NOMO-1 treated with dmso at 0.1 percent for 144 hours (cell line): ENCODE results near the gene TRIM50.
A peak's percentile ranks its signal among the peaks of the same experiment; 100 is the strongest.
"Not testable (repeated sequence)": the region's sequence is repeated elsewhere in the genome, so short reads cannot be mapped to it uniquely, and the experiment has no call there.

ENCODE experiments used
- DNase-seq: peaks from one replicate; lab custom pipeline; 2025; ENCODE audit not compliant: unreplicated experiment; lab: John Stamatoyannopoulos, UW

TRIM50 gene

DNA sequence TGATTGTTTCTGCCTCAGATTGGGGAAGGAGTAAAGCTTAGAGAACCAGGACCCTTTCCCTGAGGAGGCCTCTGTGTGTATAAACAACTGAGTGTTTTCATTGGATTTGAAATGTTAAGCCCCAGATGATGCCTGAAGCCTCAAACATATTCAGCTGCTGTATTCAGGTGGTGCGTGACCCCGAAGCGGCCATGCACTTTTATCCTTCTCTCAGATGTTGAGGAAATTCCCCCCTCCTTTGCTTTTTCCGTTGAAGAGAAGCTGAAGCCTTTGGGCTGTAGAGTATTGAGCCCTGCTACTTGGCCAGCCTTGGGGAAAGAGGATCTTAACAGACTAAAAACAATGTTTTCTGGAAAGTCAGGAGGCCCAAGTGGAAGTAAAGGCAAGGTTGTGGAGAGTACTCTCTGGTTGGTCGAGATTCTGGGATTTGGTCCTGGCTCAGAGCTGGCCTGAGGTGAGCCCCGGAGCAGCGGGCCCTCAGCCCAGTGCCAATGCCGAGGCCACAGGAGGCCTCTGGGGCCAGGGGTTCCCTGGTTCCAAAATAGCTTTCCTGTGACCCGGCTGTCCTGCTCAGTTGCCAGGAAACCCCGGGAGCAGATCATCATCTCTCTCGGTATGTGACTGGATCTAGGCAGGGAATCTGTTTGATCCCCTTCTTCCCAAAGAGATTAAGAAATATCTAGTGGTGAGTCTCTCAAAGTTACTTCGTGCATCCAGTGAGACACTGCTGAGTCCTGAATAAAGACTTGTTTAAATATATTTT, 22.6 kb upstream of the TRIM50 start:
- DNase-seq = no peak

DNA sequence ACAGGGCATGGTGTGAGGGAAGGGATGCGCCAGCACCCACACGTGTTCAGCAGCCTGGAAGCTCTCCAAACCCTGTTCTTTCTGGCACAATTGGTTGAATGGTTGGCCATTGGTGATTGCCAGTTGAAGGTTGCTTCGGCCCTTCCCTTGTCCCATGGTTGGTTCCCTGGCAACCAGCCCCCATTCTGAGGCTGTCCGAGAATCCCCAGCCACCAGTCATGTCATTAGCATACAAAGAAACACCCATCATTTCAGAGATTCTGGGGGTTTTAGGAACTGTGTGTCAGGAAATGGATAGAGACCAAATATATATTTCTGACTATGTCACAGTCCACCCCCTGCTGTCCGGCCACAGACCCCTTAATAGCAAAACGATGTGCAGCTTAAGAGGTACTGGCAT, 21.9 kb upstream of the TRIM50 start:
- no peak for DNase-seq

DNA sequence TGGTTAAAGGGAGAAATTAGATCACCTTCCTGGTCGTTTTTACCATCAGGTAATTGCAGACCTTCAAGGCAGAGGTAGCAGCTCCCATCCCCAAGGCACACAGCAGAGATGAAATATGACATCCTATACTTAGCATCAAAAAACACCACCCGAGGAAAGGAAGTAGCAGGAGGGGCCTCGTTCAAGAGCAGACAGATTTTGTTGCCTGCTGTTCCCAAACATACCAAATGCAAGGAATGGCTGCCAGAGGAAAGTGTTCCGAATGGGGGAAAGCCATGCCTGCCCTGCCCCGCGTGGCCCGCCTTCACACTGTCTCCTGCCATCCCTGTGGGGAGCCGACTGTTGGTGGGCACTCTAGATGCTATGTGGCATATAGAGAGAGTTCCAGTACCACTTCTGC, 18.1 kb upstream of the TRIM50 start:
- DNase-seq = no peak

DNA sequence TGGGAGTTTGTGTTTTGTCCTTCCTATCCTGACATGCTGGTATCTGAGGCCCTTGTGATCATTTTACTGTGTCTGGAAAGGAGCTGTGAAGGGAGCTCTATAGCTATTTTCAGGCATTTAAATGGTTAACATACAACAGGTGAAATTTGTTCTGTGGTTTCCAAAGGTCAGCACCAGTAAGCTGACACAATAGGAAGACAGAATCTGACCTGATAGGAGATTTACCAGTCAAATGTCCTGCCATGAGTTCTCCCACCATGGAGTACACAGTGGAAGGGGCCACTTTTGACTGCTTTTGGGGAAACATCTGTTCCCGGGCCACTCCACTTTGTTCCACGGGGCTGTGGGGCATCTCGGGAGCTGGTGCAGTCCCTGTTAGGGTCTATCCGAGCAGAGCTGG, 17.7 kb upstream of the TRIM50 start:
- no peak for DNase-seq

DNA sequence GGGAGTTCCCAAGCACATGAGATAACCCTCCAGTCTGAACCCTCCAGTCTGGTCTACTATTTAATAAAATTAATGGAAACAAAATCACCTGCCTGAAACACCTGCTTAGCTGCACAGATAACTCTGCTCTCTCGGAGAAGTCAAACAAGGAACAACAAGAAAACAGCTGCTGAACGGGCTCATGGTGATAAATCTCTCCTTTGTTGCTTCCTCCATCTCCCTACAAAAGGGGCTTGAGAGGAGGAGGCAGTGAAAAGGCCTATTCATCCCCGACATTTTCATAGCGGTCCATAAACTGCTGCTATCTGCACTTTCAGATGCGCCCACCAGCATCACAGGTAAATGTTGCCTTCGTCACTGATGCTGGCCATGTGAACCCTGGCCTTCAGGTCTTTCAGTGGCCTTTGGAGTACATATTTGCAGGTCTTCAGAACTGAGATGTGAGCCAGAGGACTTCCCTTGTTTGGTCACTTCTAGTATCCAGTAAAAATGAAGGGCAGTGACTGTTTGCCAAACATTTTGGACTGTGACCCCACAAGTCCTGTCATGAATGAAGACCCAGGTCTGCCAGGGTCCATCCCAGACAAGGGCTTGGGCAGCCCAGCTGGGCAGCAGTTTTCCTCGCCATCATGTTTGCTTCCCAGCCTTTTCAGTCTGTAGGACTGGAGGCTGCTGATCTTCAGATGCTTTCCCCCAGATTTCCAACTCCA, 15.9 kb upstream of the TRIM50 start:
- DNase-seq = no peak

DNA sequence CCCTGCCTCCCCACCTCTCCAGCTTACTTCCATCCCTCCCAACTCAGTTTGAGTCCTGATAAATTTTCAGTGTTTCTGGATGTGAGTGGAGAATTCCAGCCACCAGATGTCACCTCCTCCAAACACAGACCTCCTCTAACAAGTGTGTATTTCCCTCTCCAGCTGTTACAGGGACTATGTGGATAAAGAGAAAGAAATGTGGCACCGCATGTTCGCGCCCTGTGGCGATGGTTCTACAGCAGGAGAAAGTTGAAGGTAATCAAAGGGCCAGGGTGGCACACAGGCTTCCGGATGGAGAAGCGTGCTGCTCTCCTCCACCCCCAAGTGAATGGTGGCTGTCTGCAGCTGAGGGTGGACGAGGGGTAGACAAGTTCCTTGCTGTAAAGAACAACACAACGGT, 14.8 kb upstream of the TRIM50 start:
- DNase-seq = no peak

DNA sequence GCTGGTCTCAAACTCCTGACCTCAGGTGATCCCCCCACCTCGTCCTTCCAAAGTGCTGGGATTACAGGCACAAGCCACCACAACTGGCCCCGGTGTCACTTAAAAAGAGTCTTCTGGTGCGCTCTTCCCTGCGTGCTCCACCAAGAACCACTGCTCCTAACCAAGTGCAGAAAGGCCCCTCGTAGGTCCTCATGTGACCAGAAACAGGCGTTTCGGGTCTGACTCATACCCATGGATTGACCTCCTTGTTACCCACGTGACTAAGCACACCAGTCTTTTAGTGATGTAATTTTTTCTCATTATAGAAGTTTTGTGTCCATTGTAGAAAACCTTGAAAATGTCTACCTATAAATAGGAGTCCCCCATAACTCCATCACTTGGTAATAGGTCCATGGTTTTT, 14.0 kb upstream of the TRIM50 start:
- peak; percentile 93 for DNase-seq

DNA sequence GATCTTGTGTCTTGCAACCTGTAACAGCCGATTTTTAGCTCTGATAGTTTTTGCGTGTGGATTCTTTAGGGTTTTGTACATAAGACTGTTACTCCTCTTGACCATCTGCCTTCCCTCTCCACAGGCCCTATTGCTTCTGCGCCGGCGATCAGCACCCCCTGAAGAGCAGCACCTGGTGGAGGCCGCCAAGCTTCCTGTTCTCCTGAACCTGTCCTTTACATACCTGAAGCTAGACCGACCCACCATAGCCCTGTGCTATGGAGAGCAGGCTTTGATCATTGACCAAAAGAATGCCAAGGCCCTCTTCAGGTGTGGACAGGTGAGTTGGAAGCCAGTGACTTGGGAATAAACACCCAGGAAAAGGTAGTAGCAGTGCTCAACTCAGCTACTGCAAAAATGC, 12.6 kb upstream of the TRIM50 start:
- DNase-seq = no peak

DNA sequence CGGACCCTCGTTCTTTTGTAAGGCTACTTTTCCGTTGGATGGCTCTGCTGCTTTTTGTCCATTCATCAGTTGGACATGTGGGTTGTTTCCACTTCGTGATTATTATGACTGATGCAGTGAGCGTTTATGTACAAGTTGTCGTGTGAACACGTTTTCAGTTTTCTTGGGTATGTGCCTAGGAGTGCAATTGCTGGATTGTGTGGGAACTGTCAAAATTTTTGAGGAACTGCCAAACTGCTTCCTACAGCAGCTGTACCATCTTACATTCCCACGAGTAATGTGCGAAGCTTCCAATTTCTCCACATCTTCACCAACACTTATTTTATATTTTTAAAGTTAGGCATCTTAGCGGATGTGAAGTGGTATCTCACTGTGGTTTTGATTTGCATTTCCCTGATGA, 10.4 kb upstream of the TRIM50 start:
- no peak for DNase-seq

DNA sequence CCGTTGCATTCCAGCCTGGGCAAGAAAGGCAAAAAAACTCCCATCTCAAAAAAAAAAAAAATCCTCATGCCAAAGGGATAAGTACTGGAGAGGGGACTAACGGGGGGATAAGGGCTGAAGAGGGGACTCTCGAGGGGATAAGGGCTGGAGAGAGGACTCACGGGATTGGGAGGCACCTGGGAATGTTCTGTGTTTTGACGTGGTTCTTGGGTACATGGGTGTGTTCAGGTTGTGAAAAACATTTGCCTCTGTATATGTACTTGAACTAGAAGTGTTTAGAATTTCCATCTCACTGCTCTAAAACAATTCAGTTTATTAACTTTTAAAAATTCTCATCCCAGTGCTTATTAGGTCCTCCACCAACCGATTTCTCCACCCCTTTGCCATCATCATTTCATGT, 4.6 kb upstream of the TRIM50 start:
- DNase-seq = no peak

DNA sequence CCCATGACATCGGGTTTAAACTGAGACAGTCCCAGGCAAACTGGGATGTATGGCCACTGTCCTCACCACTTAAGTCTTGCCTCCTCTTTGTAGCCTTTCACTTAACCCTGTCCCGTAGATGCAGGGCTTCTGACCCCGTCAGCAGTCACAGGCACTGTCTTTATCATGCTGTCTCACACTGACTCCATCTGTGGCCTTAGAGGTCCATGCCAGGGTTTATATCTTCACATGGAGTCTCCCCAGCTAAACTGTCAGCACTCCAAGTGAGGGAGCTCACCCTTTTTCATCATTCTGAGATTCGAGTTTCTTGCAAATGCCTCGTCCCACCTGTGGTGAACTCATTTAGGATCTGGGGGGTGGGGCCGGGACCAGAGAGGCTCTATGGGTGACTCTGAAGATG, 2.9 kb upstream of the TRIM50 start:
- DNase-seq = no peak

DNA sequence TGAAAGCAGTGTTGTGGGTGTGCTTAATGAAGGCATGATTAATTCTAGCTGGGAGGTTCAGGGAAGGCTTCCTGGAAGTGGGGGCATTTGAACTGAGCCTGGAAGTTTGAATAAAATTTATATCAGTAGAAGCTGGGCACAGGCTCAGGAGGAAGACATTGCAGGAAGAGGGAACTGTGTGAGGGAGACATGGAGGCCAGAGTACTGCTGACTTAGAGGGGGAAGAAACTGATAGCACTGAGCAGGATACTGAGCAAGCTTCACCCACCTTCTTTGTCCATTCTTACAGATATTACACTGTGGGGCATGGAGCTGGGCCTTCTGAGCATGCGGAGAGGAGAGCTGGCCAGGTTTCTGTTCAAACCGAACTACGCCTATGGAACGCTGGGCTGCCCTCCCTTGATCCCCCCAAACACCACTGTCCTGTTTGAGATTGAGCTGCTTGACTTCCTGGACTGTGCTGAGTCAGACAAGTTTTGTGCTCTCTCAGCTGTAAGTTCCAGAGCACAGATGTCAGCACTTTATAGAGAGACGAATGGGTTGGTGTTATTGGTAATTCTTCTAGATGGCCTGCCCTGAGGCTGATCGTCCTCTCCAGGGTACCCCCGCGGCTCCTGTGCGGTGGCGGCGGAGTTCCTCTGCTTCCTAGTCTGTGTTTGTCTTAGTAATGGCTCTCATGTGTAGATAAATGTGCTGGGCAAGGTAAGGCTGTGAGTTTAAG, 2.1 kb upstream of the TRIM50 start:
- no peak for DNase-seq

DNA sequence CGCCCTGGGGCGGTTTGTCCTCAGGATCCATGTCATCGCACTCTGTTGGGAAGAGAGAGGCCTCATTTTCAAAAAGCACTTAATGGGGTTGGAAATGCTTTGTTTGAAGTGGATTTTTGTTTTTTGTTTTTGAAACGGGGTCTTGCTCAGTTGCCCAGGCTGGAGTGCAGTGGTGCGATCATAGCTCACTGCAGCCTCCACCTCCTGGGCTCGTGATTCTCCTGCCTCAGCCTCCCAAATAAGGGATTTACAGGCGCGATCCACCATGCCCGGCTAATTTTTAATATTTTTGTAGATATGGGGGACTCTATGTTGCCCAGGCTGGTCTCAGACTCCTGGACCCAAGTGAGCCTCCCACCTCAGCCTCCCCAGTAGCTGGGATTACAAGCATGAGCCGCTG, 814 bp upstream of the TRIM50 start:
- DNase-seq = no peak

DNA sequence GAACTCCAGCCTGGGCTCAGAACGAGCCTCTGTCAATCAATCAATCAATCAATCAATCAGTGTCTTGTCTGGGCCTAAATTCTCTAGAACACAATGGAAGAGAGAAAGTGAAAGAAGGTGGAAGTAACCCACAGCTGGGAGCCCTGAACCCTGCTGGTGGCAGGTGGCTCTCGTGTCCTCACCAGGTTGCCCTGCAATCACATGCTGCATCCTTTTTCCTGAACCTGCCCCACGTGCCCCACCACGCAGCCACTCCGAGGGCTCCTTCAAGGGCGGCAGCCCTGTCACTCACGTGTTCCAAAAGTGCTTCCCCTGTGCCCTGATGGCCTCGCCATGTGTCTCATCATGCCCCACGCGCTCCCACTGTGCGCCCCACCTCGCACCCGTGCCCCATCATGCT, 433 bp downstream of the TRIM50 start:
- not testable (repeated sequence) for DNase-seq

DNA sequence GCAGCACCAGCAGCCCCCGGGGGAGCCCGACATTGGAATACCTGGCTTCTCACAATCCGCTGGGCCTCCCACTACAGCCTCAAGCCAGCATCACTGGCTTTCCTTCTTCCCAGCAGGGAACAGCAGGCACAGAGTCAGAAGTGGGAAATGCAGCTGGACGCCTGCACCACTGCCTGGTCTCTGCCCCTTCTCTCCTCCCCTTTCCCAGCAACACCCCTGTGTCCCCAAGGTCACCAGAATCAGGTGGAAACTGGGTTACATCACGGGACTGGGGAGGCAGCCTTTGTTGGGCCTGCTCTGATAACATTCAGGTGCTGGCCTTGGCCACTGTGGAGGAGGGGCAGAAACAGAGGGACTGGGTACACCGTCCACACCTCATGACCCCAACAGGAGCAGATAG, 2.5 kb downstream of the TRIM50 start:
- DNase-seq = not testable (repeated sequence)

DNA sequence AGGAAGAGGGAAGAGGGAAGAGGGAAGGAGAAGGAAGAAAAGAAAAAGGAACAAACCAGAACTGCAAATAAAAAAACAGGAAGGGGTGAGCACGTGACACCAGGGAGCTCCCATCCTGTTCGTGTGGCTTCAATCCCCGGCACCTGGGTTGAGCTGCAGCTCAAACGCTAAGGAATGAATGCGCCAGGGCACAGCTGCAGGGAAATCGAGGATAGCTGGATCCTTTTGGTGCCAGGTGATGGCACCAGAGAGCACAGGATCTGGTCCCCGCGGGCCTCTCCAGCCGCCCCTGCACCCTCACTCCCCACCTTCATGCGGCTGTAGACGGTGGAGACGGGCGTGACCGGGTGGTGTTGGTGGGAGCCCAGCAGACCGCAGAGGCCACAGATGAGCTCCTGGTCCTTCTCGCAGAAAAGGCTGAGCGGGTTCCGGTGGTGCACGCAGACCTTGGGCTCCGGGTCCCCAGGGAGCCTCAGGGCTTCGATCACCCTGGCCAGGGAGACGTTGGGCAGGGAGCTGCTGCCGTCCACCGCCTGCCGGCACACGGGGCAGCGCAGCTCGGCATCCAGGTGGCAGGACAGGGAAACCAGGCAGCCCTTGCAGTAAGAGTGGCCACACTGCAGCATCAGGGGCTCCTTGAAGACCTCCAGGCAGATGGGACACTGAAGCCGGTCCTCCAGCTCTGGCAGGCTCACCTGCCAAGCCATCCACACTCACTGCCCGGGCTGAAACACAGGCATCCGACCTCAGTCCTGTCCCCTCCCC, 3.6 kb downstream of the TRIM50 start:
- peak; percentile 89 for DNase-seq

DNA sequence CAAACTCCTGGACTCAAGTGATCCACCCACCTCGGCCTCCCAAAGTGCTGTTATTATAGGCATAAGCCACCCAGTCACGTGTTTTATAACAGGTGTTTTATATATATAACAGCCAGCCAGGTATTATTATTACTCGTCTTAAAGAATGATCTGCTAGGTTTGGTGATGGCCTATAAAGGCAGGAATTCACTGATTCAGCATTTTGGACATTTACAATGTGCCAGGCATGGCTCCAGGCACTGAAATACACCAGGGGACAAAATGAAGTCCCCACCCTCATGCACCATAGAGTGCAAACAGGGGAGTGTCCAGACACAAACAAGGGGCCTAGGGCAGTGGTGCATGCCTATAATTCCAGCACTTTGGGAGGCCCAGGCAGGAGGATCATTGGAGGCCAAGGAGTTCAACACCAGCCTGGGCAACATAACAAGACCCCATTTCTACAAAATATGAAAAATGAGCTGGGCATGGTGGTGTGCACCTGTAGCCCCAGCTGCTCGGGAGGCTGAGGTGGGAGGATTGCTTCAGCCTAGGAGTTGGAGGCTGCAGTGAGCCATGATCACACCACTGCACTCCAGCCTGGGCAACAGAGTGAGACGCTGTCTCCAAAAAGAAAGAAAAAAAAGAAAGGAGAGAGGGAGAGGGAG, 4.3 kb downstream of the TRIM50 start:
- DNase-seq = not testable (repeated sequence)

DNA sequence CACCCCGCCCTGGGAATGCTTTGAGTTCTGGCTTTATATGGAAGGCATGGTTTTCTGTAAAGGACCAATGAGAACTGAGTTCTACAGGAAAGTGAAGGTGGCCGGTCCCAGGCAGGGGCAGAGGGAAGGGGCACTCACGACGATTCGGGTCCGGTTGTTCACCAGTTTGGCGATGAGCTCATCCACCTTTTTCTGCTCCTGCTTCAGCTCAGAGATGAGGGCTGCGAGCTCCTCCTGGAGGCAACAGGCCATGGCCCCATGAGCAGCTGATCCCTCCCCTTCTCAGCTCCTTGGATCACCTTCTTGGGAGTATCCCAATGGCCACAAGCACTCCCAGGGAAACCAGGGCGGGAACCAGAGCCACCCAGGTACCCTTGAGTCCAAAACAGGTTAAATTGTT, 7.9 kb downstream of the TRIM50 start:
- not testable (repeated sequence) for DNase-seq

DNA sequence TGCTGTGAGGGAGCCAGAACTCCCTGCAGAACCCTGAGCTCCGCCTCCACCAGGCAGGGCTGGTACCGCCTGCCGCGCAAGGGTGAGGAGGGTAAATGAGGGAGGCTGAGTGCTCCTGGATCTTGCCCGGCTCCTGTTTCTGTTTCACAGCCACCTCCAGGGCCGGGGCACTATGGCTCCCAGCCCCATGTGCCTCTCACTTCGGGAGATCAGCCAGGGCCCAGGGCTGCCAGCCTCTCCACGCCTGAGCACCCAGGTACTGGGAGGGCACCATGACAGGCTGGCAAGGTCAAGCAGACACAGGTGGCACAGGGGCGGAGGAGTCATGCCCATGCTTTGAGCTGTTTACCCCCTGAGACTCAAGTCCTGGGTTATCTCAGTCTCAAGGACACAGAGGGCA, 8.3 kb downstream of the TRIM50 start:
- not testable (repeated sequence) for DNase-seq

DNA sequence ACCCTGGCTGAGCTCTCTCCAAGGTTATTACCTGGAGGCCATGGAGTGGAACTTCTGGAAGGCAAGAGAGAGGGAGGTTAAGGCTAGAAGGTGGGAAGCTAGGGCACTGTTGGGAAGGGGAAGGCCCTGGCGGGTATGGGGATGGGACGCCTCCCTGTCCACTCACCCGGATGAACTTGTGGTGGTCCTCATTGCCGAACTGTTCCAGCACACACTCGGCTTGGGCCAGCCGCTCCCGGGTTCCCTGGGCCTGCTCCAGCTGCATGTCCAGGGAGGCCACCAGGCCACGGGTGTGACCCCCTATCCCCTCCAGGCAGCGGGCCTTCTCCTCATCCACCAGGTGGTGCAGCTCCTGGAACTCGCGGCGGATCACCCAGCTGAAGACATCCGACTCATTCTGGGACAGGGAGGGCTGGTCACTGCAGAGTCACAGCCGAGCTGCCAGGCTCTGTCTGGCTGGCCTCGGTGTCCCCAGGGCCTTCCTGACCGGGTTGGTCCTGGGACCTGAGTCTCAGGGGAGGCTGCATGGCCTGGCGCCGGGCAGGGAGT, 9.2 kb downstream of the TRIM50 start:
- DNase-seq = not testable (repeated sequence)

DNA sequence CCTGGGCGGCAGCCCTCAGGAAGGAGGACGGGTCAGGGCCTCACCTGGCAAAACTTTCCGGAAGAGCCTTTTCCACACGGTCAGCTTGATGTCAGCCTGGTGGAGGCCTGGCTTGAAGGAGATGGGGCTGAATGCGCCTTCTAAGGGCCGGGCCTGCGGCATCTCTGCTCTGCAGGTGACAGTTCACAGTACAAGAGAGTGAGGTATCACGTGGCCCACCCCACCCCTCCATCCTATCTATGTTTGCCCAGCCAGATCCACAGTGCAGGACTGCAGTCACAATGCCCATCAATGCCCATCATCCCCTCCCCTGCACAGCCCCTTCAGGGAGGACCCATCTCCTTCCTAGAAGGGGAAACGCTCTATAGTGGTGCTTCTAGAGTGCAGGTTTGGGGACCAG, 11.4 kb downstream of the TRIM50 start:
- DNase-seq = no peak
